ENCODE results near the gene JAK3. TPM values are rescaled to one million over a fixed set of nuclear protein-coding genes. Genes with fewer than 3 reads are reported as not detected.
A peak's percentile ranks its signal among the peaks of the same experiment; 100 is the strongest.

JAK3 gene
- total RNA-seq, 2 experiments from 2014 or later = 172 to 176 TPM

GRCh38 chr19:17830567-17831418, 17.0 kb downstream of the JAK3 start:
- H3K27me3 Mint-ChIP-seq = no peaks in the 10 kb centered on the region
- H3K4me3 Mint-ChIP-seq = no peak overlapping the region
- DNase-seq = peak; percentile 47
- H3K9me3 Mint-ChIP-seq = peaks cover 6% of the 10 kb centered on the region
- POLR2A ChIA-PET = no interaction called here
- no peak overlapping the region for H3K27ac Mint-ChIP-seq
- CTCF ChIA-PET = interaction anchor here (0.6 to 1.0 kb wide), 5 partner anchors 14 to 486 kb away, joined by 3 to 6 read pairs (median 3); no protein-coding TSS in a partner anchor
- peaks cover 24% of the 10 kb centered on the region for H3K4me1 Mint-ChIP-seq
- H3K36me3 Mint-ChIP-seq (ENCODE audit: low read depth) = peaks cover 66% of the 10 kb centered on the region

GRCh38 chr19:17829855-17830566, 17.8 kb downstream of the JAK3 start:
- POLR2A ChIA-PET = no interaction called here
- no peak overlapping the region for H3K4me3 Mint-ChIP-seq
- peaks cover 17% of the 10 kb centered on the region for H3K4me1 Mint-ChIP-seq
- H3K27me3 Mint-ChIP-seq = no peaks in the 10 kb centered on the region
- H3K36me3 Mint-ChIP-seq (ENCODE audit: low read depth) = peaks cover 64% of the 10 kb centered on the region
- H3K27ac Mint-ChIP-seq = no peak overlapping the region
- CTCF ChIA-PET = interaction anchor here (0.9 to 1.0 kb wide), 2 partner anchors 26 to 107 kb away, joined by 3 read pairs; no protein-coding TSS in a partner anchor
- DNase-seq = no peak
- peaks cover 2% of the 10 kb centered on the region for H3K9me3 Mint-ChIP-seq

DNA sequence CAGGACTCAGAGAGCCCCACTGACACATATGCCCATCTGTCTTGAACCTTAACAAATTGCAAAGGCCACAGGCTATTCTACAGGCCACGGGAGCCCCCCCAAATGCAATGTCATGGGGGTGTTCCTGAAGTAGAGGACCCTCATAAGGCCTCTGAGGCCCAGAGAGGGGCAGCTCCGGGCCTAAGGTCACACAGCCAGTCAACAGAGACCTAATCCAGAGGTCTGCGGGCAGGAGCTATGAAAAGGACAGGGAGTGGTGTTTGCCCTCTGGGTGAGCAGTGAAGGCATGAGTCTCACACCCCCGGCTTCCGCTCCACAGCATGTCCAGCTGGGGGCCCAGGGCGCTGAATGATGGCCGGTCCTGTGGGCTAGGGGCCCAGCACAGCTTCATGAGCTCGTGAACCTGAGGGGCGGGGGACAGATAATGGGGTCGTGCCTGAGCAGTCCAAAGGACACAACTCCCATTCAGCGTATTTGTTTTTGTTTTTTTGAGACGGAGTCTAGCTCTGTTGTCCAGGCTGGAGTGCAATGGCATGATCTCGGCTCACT, 21.2 kb downstream of the JAK3 start:
- POLR2A ChIA-PET = no interaction called here
- H3K9me3 Mint-ChIP-seq = no peaks in the 10 kb centered on the region

GRCh38 chr19:17824339-17824738, 23.4 kb downstream of the JAK3 start:
- Mint-ChIP-seq H3K9me3 (no peaks in the 10 kb centered on the region), H3K4me3 (no peak overlapping the region), H3K36me3 (ENCODE audit: low read depth) (peaks cover 23% of the 10 kb centered on the region), H3K27ac (peak overlapping the region; percentile 31), H3K4me1 (peaks cover 4% of the 10 kb centered on the region), H3K27me3 (no peaks in the 10 kb centered on the region)
- POLR2A ChIA-PET = no interaction called here
- CTCF ChIA-PET = interaction anchor here (0.6 kb wide), 1 partner anchor 153 kb away, joined by 5 read pairs; no protein-coding TSS in a partner anchor
- no peak for DNase-seq

More for the DNA sequence above, 21.2 kb downstream of the JAK3 start:
- no peaks in the 10 kb centered on the region for H3K27me3 Mint-ChIP-seq
- CTCF ChIA-PET = interaction anchor here (0.6 to 1.5 kb wide), 3 partner anchors 9 to 106 kb away, joined by 3 to 4 read pairs (median 3); partner anchors contain the start of gene CCDC124
- peaks cover 41% of the 10 kb centered on the region for H3K36me3 Mint-ChIP-seq (ENCODE audit: low read depth)
- no peak overlapping the region for H3K4me3 Mint-ChIP-seq
- peaks cover 7% of the 10 kb centered on the region for H3K4me1 Mint-ChIP-seq
- DNase-seq = no peak
- no peak overlapping the region for H3K27ac Mint-ChIP-seq

DNA sequence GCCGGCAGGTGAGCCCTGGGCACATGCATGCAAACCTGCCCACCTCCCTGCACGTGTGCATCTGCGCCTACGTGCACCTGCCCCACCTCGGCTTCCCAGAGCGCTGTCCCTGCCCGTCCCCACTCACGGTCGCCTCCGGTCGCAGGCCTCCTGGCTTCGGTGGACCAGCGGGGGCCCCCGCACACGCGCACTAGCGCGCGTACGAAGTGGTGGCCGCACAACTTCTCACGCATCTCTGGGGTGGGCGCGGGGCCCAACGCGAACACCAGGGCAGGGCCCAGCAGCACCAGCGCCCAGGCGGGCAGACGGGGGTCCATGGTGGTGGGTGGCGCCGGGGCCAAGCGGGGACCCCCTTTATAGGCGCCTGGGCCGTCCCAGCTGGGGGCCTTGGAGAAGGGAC, 26.6 kb downstream of the JAK3 start, which contains the start of gene INSL3:
TSS of gene INSL3 (minus strand) at position 330 of the 400 bp plus-strand sequence. CDS start at position 317, 13 bp downstream.
- peaks cover 14% of the 10 kb centered on the region for H3K36me3 Mint-ChIP-seq (ENCODE audit: low read depth)
- POLR2A ChIA-PET = no interaction called here

DNA sequence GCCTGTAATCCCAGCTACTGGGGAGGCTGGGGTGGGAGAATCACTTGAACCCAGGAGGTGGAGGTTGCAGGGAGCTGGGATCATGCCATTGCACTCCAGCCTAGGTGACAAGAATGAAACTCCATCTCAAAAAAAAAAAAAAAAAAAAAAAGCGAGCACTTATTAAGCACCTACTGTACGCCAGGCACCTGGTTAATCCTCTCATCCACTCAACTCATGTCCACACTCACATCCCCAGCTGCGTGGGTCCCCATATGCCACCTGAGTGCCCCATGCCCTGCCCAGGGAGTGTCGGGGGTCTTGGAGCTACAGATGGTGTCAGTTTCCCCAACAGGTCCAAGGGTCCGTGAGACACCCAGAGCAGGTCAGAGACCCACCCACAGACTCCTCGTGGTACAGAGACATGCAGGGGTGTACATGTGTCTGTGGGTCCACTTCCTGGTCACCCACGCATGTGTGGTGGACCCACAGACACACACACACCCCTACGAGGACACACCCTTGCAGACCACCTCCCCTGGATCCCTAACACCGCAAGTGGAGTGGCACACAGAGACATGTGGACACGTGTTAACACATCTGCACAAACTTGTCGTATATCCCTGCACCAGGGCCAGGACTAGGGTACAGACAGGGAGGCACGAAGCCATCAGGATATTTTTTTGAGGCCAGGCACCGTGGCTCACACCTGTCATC, 30.0 kb downstream of the JAK3 start:
- no peaks in the 10 kb centered on the region for H3K9me3 Mint-ChIP-seq
- H3K4me1 Mint-ChIP-seq = peaks cover 2% of the 10 kb centered on the region
- peaks cover 4% of the 10 kb centered on the region for H3K36me3 Mint-ChIP-seq (ENCODE audit: low read depth)
- CTCF ChIA-PET = interaction anchor here (0.7 kb wide), 1 partner anchor 23 kb away, joined by 3 read pairs; no protein-coding TSS in a partner anchor
- no peaks in the 10 kb centered on the region for H3K27me3 Mint-ChIP-seq
- H3K4me3 Mint-ChIP-seq = no peak overlapping the region
- DNase-seq = no peak
- no peak overlapping the region for H3K27ac Mint-ChIP-seq
- POLR2A ChIA-PET = no interaction called here

More for the DNA sequence above, 26.6 kb downstream of the JAK3 start, which contains the start of gene INSL3:
- Mint-ChIP-seq H3K9me3 (no peaks in the 10 kb centered on the region), H3K27ac (no peak within 1 kb of the TSS), H3K27me3 (no peaks in the 10 kb centered on the region), H3K4me1 (no peaks in the 10 kb centered on the region), H3K4me3 (no peak within 1 kb of the TSS)
- DNase-seq = no peak
- CTCF ChIA-PET = interaction anchor here (0.6 kb wide), 1 partner anchor 212 kb away, joined by 3 read pairs; no protein-coding TSS in a partner anchor

DNA sequence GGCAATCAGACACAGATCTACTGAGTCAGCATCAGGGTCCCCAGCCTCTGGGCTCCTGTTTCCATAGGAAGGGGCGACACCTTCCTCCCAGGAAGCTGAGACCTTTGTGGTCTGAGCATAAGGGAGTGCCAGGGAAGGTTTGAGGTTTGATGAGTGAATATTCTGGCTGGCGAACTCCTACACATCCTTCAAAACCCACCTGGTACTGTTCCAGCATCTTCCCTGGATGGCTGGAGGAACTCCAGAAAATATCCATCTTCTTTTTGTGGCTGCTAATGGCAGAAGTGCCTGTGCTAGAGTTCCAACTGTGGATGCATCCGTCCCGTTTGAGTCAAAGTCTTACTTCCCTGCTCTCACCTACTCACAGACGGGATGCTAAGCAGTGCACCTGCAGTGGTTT, 35.7 kb downstream of the JAK3 start:
- no peak for DNase-seq
- Mint-ChIP-seq H3K4me3 (no peak overlapping the region), H3K4me1 (peaks cover 11% of the 10 kb centered on the region), H3K9me3 (no peaks in the 10 kb centered on the region), H3K27me3 (peaks cover 2% of the 10 kb centered on the region), H3K36me3 (ENCODE audit: low read depth) (peaks cover 4% of the 10 kb centered on the region), H3K27ac (no peak overlapping the region)
- CTCF ChIA-PET = no interaction called here
- POLR2A ChIA-PET = no interaction called here

DNA sequence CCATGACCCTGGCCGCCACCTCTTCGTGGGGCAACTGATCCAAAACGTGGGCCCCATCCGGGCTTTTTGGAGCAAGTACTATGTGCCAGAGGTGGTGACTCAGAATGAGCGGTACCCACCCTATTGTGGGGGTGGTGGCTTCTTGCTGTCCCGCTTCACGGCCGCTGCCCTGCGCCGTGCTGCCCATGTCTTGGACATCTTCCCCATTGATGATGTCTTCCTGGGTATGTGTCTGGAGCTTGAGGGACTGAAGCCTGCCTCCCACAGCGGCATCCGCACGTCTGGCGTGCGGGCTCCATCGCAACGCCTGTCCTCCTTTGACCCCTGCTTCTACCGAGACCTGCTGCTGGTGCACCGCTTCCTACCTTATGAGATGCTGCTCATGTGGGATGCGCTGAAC, 36.1 kb downstream of the JAK3 start:
- H3K36me3 Mint-ChIP-seq (ENCODE audit: low read depth) = peaks cover 4% of the 10 kb centered on the region
- H3K27me3 Mint-ChIP-seq = peaks cover 2% of the 10 kb centered on the region
- no peak overlapping the region for H3K4me3 Mint-ChIP-seq
- peaks cover 15% of the 10 kb centered on the region for H3K4me1 Mint-ChIP-seq
- CTCF ChIA-PET = no interaction called here
- no peak for DNase-seq
- no peaks in the 10 kb centered on the region for H3K9me3 Mint-ChIP-seq
- POLR2A ChIA-PET = no interaction called here
- no peak overlapping the region for H3K27ac Mint-ChIP-seq

DNA sequence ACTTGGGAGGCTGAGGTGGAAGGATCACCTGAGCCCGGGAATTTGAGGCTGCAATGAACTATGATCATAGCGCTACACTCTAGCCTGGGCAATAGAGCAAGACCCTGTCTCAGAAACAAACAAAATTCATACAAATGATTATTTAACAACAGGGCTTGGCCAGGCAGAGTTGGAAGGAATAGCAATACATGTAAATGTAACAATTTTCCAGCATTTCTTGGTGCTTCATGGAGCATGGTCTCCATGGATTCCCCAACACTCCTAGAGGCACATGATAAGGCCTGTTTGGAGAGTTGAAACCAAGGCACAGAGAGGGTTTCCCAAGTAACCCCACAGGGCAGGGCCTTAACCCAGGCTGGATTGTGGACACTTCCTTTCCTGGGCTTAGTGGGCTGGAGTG, 36.7 kb downstream of the JAK3 start:
- no peak overlapping the region for H3K27ac Mint-ChIP-seq
- ChIA-PET CTCF (no interaction called here), POLR2A (no interaction called here)
- no peaks in the 10 kb centered on the region for H3K9me3 Mint-ChIP-seq
- no peaks in the 10 kb centered on the region for H3K36me3 Mint-ChIP-seq (ENCODE audit: low read depth)
- peaks cover 2% of the 10 kb centered on the region for H3K27me3 Mint-ChIP-seq
- no peak for DNase-seq
- H3K4me3 Mint-ChIP-seq = no peak overlapping the region
- H3K4me1 Mint-ChIP-seq = peaks cover 21% of the 10 kb centered on the region

DNA sequence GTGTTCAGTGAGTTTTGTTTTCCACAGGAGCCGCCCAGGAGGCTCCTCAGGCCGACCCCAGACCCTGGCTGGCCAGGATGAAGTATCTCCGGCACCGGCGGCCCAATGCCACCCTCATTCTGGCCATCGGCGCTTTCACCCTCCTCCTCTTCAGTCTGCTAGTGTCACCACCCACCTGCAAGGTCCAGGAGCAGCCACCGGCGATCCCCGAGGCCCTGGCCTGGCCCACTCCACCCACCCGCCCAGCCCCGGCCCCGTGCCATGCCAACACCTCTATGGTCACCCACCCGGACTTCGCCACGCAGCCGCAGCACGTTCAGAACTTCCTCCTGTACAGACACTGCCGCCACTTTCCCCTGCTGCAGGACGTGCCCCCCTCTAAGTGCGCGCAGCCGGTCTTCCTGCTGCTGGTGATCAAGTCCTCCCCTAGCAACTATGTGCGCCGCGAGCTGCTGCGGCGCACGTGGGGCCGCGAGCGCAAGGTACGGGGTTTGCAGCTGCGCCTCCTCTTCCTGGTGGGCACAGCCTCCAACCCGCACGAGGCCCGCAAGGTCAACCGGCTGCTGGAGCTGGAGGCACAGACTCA, 40.0 kb downstream of the JAK3 start:
- DNase-seq = no peak
- Mint-ChIP-seq H3K27me3 (peaks cover 2% of the 10 kb centered on the region), H3K4me1 (peaks cover 45% of the 10 kb centered on the region), H3K36me3 (ENCODE audit: low read depth) (no peaks in the 10 kb centered on the region), H3K27ac (peak overlapping the region; percentile 31), H3K4me3 (no peak overlapping the region), H3K9me3 (no peaks in the 10 kb centered on the region)
- ChIA-PET CTCF (interaction anchor here (1.3 kb wide), 1 partner anchor 57 kb away, joined by 3 read pairs; no protein-coding TSS in a partner anchor), POLR2A (no interaction called here)

GRCh38 chr19:17806945-17807344, 40.8 kb downstream of the JAK3 start:
- DNase-seq = peak; percentile 32
- H3K9me3 Mint-ChIP-seq = no peaks in the 10 kb centered on the region
- peaks cover 2% of the 10 kb centered on the region for H3K27me3 Mint-ChIP-seq
- H3K4me1 Mint-ChIP-seq = peaks cover 53% of the 10 kb centered on the region
- H3K27ac Mint-ChIP-seq = no peak overlapping the region
- ChIA-PET CTCF (interaction anchor here (1.1 kb wide), 2 partner anchors 24 to 53 kb away, joined by 3 to 4 read pairs; partner anchors contain the start of gene RPL18A), POLR2A (no interaction called here)
- peaks cover 4% of the 10 kb centered on the region for H3K36me3 Mint-ChIP-seq (ENCODE audit: low read depth)
- peak overlapping the region; percentile 13 for H3K4me3 Mint-ChIP-seq

DNA sequence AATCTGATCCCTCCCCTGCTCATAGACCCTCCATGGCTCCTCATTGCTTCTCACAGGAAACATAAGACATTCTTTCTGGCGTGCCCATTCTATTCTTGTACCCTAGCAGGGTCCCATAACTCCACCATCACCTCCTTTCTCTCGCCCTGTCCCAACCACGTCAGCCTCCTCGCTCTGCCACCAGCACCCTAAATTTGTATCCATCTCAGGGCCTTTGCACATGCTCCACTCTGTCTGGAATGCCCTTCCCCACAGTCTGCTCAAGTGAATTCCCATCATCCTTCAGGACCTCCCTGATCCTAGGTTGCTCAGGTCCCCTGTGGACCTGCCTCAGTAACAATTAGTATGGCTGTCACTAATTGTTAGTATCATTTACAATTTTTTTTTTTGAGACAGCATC, 42.4 kb downstream of the JAK3 start:
- POLR2A ChIA-PET = interaction anchor here (1.2 kb wide), 1 partner anchor 42 kb away, joined by 3 read pairs; the partner anchor contains the start of gene JAK3
- Mint-ChIP-seq H3K27ac (peak overlapping the region; percentile 2), H3K9me3 (no peaks in the 10 kb centered on the region), H3K4me1 (peaks cover 54% of the 10 kb centered on the region), H3K36me3 (ENCODE audit: low read depth) (peaks cover 4% of the 10 kb centered on the region), H3K4me3 (no peak overlapping the region), H3K27me3 (peaks cover 2% of the 10 kb centered on the region)
- CTCF ChIA-PET = interaction anchor here (0.6 to 0.7 kb wide), 4 partner anchors 22 to 784 kb away, joined by 3 to 4 read pairs (median 3); no protein-coding TSS in a partner anchor
- DNase-seq = no peak
